OCI-LY3 (cell line): ENCODE results near the gene SFRP2.

Experiments used
- H2AFZ ChIP-seq: fragments of 200-600, 300-600 bp; shearing (Covaris generic); 2 replicates; pipeline ENCODE4 v1.6.0; 2014; ENCODE audit warnings: antibody characterized with exemption, low read depth, low read length
- H3K27ac ChIP-seq: fragments of 200-600, 300-600 bp; sonication (generic); 2 replicates; pipeline ENCODE4 v1.5.1; 2014; ENCODE audit warnings: mild to moderate bottlenecking, low read length, moderate library complexity, mixed read lengths
- H3K27me3 ChIP-seq: fragments of 200-600, 300-600 bp; sonication (generic); 2 replicates; pipeline ENCODE4 v1.6.1; 2014; ENCODE audit warnings: low read depth, low read length, mixed read lengths
- H3K36me3 ChIP-seq: fragments of 200-600, 300-600 bp; sonication (generic); replicated peaks from 2 replicates; pipeline ENCODE3; 2014; ENCODE audit warnings: low read depth, low read length, mixed read lengths
- H3K4me1 ChIP-seq: fragments of 300-600, 200-600 bp; sonication (generic); 2 replicates; pipeline ENCODE4 v1.6.1; 2014; ENCODE audit warnings: low read length, mixed read lengths
- H3K4me2 ChIP-seq: fragments of 200-600, 300-600 bp; sonication (generic); 2 replicates; pipeline ENCODE4 v1.6.1; 2014; ENCODE audit warnings: low read length, mixed read lengths
- H3K4me3 ChIP-seq: fragments of 300-600, 200-600 bp; sonication (generic); 2 replicates; pipeline ENCODE4 v1.5.1; 2014; ENCODE audit warnings: antibody characterized with exemption, mild to moderate bottlenecking, low read length, moderate library complexity
- H3K79me2 ChIP-seq: fragments of 300-600, 200-600 bp; shearing (Covaris generic); 2 replicates; pipeline ENCODE4 v1.6.1; 2014; ENCODE audit warnings: mild to moderate bottlenecking, low read length, mixed read lengths
- H3K9ac ChIP-seq: fragments of 300-600, 200-600 bp; shearing (Covaris generic); 2 replicates; pipeline ENCODE4 v1.6.0; 2014; ENCODE audit warnings: mild to moderate bottlenecking, low read length, moderate library complexity
- H3K9me3 ChIP-seq: fragments of 200-600, 300-600 bp; shearing (Covaris generic); 2 replicates; pipeline ENCODE4 v1.6.1; 2014; ENCODE audit warnings: low read length, mixed read lengths; ENCODE audit not compliant: insufficient read depth
- H4K20me1 ChIP-seq: fragments of 200-600, 300-600 bp; sonication (generic); 2 replicates; pipeline ENCODE4 v1.6.1; 2016; ENCODE audit warnings: low read length, mixed read lengths; ENCODE audit not compliant: insufficient read depth
- CTCF ChIP-seq: fragments of 200-600, 300-600 bp; sonication (generic); IDR thresholded peaks from 2 replicates; pipeline ENCODE4 v1.5.1; 2014; ENCODE audit warnings: antibody characterized with exemption, low read length, low read depth
- EZH2phosphoT487 ChIP-seq: fragments of 200-600 bp; shearing (Covaris generic); IDR thresholded peaks from 2 replicates; pipeline ENCODE4 v1.6.1; 2018; ENCODE audit warnings: antibody characterized with exemption, mixed run types, low read depth

The SFRP2 gene

DNA sequence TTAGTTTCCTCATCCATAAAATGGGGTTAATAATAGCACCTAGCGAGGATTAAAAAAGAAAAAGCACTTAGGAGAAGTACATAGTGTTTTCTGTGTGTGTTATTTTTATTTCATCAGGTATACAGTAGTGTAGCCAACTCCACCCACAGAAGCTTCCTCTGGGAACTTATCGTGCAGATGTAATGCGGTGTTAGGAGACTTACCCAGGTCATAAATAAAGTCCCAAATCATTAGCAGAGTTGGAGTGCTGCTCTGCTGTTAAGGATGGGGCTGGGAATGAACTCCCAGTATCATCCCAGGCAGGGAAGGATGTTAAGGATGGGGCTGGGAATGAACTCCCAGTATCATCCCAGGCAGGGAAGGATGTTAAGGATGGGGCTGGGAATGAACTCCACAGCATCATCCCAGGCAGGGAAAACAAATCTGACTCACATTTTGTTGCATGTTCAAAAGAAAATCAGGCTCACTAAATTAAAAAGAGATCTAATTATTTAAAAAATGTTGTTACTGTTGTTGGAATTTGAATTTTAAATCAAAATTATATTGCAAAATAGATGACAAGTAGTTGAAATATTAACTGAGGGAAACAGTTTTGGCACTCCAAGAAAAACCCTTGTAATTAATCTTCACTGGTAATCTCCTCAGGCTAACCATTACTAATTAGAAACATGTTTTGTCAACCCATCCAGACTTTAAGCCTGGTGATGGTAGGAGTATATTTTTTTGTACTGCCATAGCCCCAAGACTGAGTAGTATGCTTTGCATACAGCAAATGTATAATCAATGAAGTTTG is 10.2 kb upstream of the SFRP2 start:
- Histone ChIP-seq H3K4me2 (peak overlapping the region; percentile 17; the same call in 1 of the 2 replicates), H3K27me3 (no peaks in the 10 kb centered on the region), H3K9ac (no peak overlapping the region), H4K20me1 (no peaks in the 10 kb centered on the region), H3K9me3 (no peaks in the 10 kb centered on the region), H3K4me1 (peaks cover 14% of the 10 kb centered on the region), H3K79me2 (no peaks in the 10 kb centered on the region), H3K27ac (no peak overlapping the region), H2AFZ (no peak overlapping the region), H3K4me3 (no peak overlapping the region), H3K36me3 (no peaks in the 10 kb centered on the region)
- TF ChIP-seq CTCF (no peak), EZH2phosphoT487 (no peak)

DNA sequence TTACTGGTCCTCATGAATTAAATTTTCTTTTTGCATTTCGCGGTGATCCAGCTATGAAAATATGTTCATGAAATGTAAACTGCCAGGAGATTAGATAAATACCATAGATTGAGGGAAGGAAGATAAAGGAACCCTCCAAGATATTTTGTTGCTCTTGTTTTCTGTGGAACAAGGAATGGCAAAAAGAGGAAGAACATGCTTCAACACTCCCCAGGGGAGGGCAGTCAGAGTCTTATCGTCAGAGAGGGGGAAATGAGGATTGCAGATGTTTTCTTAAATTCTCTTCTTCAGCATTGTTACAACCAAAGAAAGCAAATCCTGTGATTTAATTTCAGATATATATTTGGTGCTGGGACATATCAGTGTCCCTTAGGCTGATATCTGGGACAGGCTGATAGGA is 9.5 kb upstream of the SFRP2 start:
- Histone ChIP-seq H3K79me2 (no peaks in the 10 kb centered on the region), H4K20me1 (no peaks in the 10 kb centered on the region), H2AFZ (no peak overlapping the region), H3K36me3 (no peaks in the 10 kb centered on the region), H3K27ac (no peak overlapping the region), H3K4me1 (peaks cover 14% of the 10 kb centered on the region), H3K9me3 (no peaks in the 10 kb centered on the region), H3K27me3 (no peaks in the 10 kb centered on the region), H3K9ac (no peak overlapping the region), H3K4me2 (peak overlapping the region; percentile 17; the same call in 1 of the 2 replicates), H3K4me3 (no peak overlapping the region)
- TF ChIP-seq EZH2phosphoT487 (no peak), CTCF (peak; percentile 72)

DNA sequence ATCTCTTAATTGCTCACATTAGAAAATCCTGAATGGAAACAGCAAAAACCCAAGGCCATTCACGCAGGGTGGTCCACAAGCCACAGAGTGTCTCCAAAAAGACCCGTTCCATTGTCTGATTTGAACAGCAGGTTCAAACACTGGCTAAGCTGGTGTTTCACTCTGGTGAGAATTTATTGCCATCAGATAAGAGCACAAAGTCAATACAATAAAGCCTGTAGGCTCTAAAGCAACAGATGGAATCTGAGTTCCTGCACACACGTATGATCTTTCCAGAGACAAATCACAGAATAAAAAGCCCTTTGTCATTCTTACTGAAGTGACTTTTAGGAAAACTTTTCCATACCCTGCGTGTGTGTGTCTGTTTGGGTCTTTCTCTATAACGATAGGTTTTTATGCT is 5.1 kb upstream of the SFRP2 start:
- no peaks in the 10 kb centered on the region for H3K79me2 ChIP-seq
- no peaks in the 10 kb centered on the region for H4K20me1 ChIP-seq
- H3K36me3 ChIP-seq: no peaks in the 10 kb centered on the region
- H3K4me3 ChIP-seq: no peak overlapping the region
- H3K27me3 ChIP-seq: no peaks in the 10 kb centered on the region
- no peak overlapping the region for H3K9ac ChIP-seq
- no peaks in the 10 kb centered on the region for H3K9me3 ChIP-seq
- H3K4me2 ChIP-seq: no peak overlapping the region
- no peak overlapping the region for H2AFZ ChIP-seq
- no peak overlapping the region for H3K27ac ChIP-seq
- peaks cover 14% of the 10 kb centered on the region for H3K4me1 ChIP-seq
- TF ChIP-seq CTCF (no peak), EZH2phosphoT487 (no peak)

DNA sequence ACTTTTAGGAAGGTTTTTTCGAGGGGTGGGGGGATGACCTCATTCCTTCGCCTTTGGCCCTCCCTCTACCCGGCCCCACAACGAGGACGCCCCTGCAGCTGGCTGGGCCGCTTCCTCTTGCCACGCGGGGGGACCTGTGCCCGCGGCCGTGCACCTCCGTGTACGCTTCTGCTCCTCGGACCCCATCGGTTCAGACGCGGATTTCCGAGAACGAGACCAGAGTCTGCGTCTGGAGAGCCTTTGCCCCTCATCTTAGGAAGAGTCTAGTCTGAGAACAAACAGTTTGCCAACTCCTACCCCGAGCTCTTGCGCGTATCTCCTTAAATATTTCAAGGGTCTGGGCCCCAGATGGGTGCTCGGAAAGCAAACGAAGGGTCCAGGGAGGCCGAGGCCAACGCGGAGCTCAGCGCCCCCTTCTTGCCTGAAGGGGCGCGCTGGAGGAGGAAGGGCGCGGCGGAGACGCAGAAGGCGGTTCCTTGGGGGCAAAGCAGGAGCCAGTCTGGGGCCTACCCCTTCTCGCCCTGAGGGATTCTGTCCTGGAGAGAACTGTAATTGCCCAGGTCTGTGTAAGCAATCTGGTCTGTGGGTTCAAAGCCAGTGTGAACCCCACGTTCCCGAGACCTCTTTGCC is 3.9 kb upstream of the SFRP2 start:
- Histone ChIP-seq H3K4me3 (no peak overlapping the region), H3K27ac (no peak overlapping the region)

More for the DNA sequence above, 3.9 kb upstream of the SFRP2 start:
- H2AFZ ChIP-seq: no peak overlapping the region
- H3K4me2 ChIP-seq: no peak overlapping the region
- H3K4me1 ChIP-seq: peaks cover 6% of the 10 kb centered on the region
- H3K36me3 ChIP-seq: no peaks in the 10 kb centered on the region
- no peaks in the 10 kb centered on the region for H3K9me3 ChIP-seq
- no peaks in the 10 kb centered on the region for H4K20me1 ChIP-seq
- H3K27me3 ChIP-seq: no peaks in the 10 kb centered on the region
- no peak overlapping the region for H3K9ac ChIP-seq
- TF ChIP-seq EZH2phosphoT487 (no peak), CTCF (no peak)
- H3K79me2 ChIP-seq: no peaks in the 10 kb centered on the region
